RKO (cell line): ENCODE data around the gene SRF.

Source experiments
- DNase-seq: peaks from one replicate; pipeline ENCODE4 v3.0.0-alpha.2; 2016; ENCODE audit warnings: low spot score

The SRF gene

GRCh38 chr6:43217351-43217750 lies 46.3 kb downstream of the SRF start:
- no peak for DNase-seq

GRCh38 chr6:43219119-43219518 lies 48.0 kb downstream of the SRF start:
- no peak for DNase-seq

- no peak for DNase-seq
These were observed 48.7 kb downstream of the SRF start for GRCh38 chr6:43219814-43220213.

- no peak for DNase-seq
These were observed 49.4 kb downstream of the SRF start for GRCh38 chr6:43220439-43220951.

GRCh38 chr6:43221046-43221972 lies 50.2 kb downstream of the SRF start:
- DNase-seq: no peak

GRCh38 chr6:43222418-43223059 lies 51.5 kb downstream of the SRF start:
- no peak for DNase-seq

- DNase-seq: no peak
These were observed 52.1 kb downstream of the SRF start for GRCh38 chr6:43223175-43223574.

- DNase-seq: no peak
These were observed 55.3 kb downstream of the SRF start for GRCh38 chr6:43226192-43226851.

GRCh38 chr6:43228951-43229802 lies 58.1 kb downstream of the SRF start, which contains the start of gene DNPH1:
TSS of gene DNPH1 (minus strand) at chr6:43229481. CDS start at chr6:43229456, 25 bp downstream.
- peak; percentile 78 for DNase-seq

GRCh38 chr6:43229803-43230620 lies 58.9 kb downstream of the SRF start:
- DNase-seq: no peak

- no peak for DNase-seq
These were observed 60.0 kb downstream of the SRF start for GRCh38 chr6:43231053-43231452.
